ENCODE results near the gene TNS1.
"Not testable (repeated sequence)": the region's sequence is repeated elsewhere in the genome, so short reads cannot be mapped to it uniquely, and the experiment has no call there.

TNS1 gene

GRCh38 chr2:217809736-217810135 is 193.1 kb downstream of the TNS1 start:
- DNase-seq (ENCODE audit: low read depth) = no peak

DNA sequence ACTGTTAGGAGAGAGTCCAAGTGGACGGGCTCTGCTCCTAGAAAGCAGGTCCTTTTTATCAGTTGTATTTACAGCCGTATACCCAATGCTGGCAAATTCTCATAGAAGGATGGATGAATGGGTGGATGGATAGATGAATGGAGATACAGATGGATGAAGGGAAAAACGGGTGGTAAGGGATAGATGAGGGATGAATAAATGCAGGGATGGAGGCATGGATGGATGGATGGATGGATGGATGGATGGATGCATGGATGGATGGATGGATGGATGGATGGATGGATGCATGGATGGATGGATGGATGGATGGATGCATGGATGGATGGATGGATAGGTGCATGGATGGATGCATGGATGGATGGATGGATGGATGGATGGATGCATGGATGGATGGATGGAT is 193.8 kb downstream of the TNS1 start:
- not testable (repeated sequence) for DNase-seq (ENCODE audit: low read depth)

- DNase-seq (ENCODE audit: low read depth) = no peak
These were observed 194.5 kb downstream of the TNS1 start for GRCh38 chr2:217808326-217808725.

GRCh38 chr2:217807753-217808152 is 195.0 kb downstream of the TNS1 start:
- no peak for DNase-seq (ENCODE audit: low read depth)

DNA sequence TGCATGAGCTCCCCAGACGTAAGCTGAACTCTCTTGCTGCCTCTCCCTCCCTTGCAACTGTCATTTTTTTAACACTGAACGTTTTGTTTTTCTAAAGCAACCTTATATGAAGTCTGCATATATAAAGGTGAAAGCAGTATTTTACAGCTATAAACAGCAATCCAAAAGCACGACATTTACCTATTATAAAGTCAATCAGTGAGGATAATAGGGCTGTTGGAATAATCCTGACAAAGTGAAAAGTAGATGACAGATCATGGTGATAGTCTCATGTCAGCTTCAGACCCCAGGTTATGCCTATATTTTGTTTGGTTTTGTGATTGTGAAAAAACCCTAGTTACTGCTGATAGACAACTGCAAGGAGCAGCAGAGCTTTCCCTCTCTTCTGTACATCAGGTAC is 195.8 kb downstream of the TNS1 start:
- DNase-seq (ENCODE audit: low read depth) = no peak

- DNase-seq (ENCODE audit: low read depth) = no peak
These were observed 196.4 kb downstream of the TNS1 start for GRCh38 chr2:217806482-217806765.

DNA sequence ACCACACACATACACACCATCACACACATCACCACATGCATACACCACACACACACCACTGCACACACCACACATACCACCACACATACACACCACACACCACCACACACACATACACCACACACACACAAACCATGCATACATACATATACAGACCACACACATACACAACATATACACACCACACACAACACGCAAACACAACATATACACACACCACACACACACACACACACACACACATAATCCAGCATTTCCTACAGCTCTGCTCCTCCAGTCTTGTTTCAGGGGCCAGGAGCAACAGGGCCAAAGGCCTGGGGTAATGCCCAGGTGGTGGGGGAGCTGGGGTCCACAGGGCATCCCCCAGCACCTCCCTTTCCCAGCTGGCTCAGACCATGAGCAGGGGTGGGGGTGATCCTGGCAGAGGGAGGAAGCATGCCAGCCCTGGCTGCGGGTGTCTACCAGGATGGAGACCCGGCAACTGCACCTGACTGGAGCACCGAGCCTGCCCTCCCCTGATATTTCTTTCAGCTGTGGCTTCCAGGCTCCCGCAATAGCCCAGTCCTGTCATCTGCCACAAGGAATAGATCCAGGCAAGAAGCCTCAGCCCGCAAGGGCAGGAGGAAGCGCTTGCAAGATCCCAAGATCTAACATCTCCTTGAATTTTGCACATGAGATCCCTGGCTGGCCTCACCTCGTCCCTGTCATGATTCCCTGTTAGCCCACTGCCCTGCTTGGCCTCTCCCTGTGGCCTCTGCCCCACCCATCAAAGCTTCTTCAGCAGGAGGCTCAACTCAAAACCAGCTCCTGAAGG is 196.9 kb downstream of the TNS1 start:
- DNase-seq (ENCODE audit: low read depth) = no peak

DNA sequence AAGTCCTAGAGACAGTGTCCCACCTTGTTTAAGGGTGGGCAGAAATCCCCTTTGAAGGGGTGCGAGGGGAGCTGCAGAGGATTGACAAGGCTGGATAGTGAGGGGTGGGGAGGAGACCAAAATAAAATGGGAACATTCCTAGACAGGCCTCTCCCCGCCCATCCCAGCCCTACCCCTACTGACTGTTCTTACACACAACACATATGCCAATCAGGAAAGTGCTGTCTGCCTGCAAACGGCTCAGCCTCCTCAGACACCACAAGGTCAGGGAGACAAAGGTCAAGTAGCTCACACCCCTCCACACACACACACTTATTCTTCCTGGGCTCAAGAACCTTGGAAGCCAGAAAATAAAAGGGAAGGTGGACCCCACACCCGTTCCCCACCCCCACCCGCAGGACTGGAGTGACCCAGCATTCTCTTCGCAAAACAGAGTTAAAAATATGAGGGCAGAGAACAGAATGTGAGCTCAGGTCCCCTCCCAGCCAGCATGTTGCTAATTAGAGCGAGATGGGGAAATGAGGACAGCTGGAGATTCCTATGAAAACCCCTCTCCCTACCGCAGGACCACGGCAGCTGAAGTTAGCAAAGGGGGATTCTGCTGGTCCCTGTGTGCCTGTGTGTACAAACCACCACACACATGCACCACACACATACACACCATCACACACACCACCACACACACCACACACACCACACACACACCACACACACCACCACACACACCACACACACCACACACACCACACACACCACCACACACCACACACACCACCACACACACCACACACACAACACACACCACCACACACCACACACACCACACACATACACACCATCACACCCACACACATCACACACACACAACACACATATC is 197.8 kb downstream of the TNS1 start:
- no peak for DNase-seq (ENCODE audit: low read depth)

DNA sequence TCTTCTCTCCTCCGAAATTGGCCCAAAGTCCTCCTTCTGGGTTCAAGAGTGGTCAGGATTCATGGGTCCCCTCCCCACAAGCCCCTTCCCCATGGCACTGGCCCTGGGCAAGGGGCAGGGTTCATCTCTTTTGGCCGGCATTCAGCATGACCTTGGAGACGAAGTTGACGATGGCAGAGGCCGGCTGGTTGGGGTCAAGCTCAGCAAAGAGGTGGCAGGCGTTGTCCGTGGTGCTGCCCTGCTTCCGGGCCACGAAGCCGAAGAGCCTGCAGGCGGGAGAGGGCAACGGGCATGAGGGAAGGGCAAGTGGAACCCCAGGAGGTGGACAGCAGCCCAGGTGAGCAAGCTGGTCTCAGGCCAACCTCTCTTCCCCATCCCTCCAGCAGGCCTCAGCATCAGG is 198.5 kb downstream of the TNS1 start:
- DNase-seq (ENCODE audit: low read depth) = no peak

- DNase-seq (ENCODE audit: low read depth) = no peak
These were observed 199.2 kb downstream of the TNS1 start for GRCh38 chr2:217803653-217803960.

DNA sequence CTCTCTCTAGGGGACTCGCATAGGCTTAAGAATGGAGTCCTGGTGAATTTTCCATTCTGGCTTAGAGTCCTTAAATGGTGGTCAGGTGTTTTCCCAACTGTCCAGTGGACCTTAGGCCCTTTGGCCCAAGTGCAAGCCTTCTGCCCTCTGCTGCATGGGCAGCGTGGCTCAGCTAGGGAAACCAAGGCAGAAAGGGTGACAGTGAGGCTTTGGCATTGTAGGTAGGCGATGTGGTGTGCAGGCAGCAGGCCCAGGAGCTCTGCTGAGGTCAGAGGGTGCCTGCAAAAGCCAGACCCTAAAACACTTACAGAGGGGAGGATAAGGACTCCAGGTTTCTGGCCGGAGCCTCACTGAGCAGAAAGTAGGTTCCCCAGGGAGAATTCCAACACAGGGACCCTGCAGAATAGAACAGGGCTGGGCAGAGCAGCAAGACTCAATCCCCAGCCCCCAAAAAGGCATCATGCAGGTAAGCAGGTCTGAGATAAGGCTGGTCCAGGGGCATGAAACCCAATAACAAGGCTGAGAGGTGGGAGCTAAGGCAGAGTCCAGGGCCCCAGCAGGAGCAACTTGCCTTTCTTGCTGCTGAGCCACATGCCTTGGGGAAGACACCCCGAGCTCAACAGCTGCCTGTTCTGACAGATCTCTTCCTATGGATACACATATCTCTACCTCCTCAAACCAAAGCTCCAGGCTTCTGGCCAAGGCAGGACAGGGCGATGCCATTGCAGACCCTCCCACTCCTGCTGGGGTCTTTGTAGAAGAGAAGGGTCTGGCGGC is 199.7 kb downstream of the TNS1 start:
- no peak for DNase-seq (ENCODE audit: low read depth)

DNA sequence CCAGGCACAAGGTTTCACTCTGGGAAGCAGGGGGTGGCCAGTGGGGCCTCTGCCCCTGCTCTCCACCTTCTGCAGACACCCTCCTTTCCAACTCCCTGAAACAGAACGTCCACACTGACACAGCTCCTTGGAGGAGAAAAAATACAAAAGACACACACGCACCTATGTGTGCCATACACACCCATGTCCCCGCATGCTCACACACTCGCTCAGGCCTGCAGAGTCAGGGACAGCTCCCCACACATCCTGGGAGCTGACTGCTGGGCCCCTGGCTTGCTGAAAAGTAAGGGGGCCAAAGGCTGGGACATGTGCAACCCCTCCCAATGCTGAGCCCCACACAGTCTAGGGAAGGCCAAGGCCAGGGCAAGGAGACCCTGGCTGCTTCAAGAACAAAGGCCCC is 200.5 kb downstream of the TNS1 start:
- no peak for DNase-seq (ENCODE audit: low read depth)

DNA sequence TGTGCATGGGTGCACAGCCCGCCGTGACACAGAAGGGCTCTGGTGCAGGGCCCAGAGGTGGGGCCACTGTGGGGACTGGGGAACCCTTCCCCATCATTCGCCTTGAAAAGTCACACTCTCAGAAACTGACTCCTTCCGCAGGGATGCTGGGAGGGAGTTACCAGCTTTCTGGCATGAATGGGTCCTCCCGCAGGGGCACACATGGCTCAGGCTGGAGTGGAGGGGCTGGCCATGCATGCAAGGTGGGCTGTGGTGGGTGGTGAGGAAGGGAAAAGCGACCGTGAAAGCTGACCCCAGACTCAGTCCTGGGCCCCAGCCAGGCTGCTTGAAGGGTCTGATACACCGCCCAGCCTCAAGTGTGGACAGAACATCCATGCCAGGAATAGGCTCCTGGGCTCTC is 201.1 kb downstream of the TNS1 start:
- DNase-seq (ENCODE audit: low read depth) = no peak

- no peak for DNase-seq (ENCODE audit: low read depth)
These were observed 201.7 kb downstream of the TNS1 start for GRCh38 chr2:217801115-217801531.

- no peak for DNase-seq (ENCODE audit: low read depth)
These were observed 202.2 kb downstream of the TNS1 start for GRCh38 chr2:217800433-217801114.

GRCh38 chr2:217799563-217800432 is 203.0 kb downstream of the TNS1 start:
- DNase-seq (ENCODE audit: low read depth) = no peak

GRCh38 chr2:217798743-217799562 is 203.8 kb downstream of the TNS1 start:
- DNase-seq (ENCODE audit: low read depth) = no peak

DNA sequence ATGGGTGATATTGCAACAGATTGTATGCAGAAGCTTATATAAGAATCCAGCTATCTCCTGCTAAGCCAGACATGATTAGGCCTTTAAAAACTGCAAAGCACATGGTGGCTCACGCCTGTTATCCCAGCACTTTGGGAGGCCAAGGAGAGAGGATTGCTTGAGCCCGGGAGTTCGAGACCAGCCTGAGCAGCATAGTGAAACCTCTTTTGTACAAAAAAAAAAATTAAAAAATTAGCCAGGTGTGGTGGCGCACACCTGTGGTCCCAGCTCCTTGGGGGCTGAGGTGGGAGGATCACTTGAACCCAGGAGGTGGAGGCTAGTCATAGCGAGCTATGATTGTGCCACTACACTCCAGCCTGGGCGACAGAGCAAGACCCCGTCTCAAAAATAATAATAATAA is 204.6 kb downstream of the TNS1 start:
- DNase-seq (ENCODE audit: low read depth) = no peak

DNA sequence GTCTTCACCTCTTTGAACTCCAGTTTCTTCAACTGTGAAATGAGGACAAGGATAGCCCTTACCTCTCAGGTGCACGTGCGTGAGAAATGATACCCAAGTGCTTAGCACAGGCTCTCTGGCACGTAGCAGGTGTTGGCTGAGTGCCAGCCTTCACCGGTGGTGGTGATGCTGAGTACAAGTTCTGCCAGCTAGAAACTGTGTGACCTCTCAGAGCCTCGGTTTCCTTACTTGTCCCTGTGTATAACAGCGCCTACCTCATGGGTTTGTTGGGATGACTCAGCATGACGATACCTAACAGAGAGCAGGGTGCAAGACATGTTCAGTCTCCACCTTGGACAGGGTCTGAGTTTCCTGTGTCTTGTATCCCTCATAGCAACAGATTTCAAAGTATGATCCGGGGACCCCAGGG is 205.1 kb downstream of the TNS1 start:
- no peak for DNase-seq (ENCODE audit: low read depth)

- DNase-seq (ENCODE audit: low read depth) = no peak
These were observed 205.6 kb downstream of the TNS1 start for GRCh38 chr2:217797165-217797564.
